Measurements from ENCODE around the gene ADORA2B. TPM values are rescaled to one million over a fixed set of nuclear protein-coding genes. Genes with fewer than 3 reads are reported as not detected.
A peak's percentile ranks its signal among the peaks of the same experiment; 100 is the strongest.

The ADORA2B gene
- total RNA-seq, 6 donors from 2014 or later = 4.2 to 18.8 (median 9.4) TPM

DNA sequence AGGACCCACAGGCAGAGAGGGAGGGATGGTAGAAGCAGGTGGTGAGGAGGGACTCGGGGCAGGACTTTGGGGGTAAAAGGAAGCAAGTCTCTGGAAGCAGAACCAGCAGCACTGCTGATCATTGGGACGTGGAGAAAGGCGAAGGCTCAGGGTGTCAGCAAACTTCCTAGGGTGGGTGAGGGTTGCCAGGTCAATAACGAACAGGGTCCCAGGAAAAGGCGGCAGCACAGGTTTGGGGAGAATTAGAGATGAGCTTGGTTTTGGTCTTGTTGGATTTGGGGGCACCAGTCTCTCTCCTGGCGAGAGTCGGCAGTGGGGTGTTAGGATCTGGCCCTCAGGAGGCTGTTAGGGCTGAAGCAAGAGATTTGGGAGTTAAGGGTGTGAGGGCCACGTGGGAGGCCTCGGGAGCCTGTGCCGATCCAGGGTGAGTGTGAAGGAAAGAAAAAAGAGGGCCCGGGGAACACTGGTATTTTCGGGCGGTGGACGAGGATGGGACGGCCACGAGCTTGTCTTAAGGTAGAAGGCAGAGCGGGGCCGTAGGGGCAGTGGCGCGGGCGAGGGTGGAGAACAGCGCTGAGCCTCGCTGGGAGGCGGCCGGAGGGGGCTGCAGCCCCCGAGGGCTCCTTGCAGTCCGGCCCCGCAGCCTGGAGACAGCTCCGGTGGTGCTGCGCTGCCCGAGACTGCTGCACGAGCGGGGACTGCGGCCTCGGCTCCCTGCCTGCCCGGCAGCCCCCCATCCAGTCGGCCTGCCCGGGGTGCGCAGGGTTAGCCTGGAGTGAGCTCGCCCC lies 765 bp upstream of the ADORA2B start:
- H3K27me3 ChIP-seq = no peaks in the 10 kb centered on the region
- no peaks in the 10 kb centered on the region for H3K36me3 ChIP-seq
- 35 to 36% methylated on average over 25 of the region's 40 CpGs for WGBS, 2 donors
- H3K9me3 ChIP-seq = no peaks in the 10 kb centered on the region
- peak overlapping the region in 2 of 4 donors; percentile 37 to 43 for H3K27ac ChIP-seq
- DNase-seq (no peak), ATAC-seq (ENCODE audit: low FRiP score in 2 of 2) (no peak)
- peaks cover 18 to 44% (median 36%) of the 10 kb centered on the region in 4 donors for H3K4me1 ChIP-seq
- peak overlapping the region; percentile 50 to 63 (median 56) for H3K4me3 ChIP-seq
- TF ChIP-seq POLR2A (IDR thresholded peaks at IDR 0.05) (no peak), POLR2AphosphoS5 (IDR thresholded peaks at IDR 0.05) (no peak), EP300 (IDR thresholded peaks at IDR 0.05) (no peak)
- TF ChIP-seq, protein P1, sequence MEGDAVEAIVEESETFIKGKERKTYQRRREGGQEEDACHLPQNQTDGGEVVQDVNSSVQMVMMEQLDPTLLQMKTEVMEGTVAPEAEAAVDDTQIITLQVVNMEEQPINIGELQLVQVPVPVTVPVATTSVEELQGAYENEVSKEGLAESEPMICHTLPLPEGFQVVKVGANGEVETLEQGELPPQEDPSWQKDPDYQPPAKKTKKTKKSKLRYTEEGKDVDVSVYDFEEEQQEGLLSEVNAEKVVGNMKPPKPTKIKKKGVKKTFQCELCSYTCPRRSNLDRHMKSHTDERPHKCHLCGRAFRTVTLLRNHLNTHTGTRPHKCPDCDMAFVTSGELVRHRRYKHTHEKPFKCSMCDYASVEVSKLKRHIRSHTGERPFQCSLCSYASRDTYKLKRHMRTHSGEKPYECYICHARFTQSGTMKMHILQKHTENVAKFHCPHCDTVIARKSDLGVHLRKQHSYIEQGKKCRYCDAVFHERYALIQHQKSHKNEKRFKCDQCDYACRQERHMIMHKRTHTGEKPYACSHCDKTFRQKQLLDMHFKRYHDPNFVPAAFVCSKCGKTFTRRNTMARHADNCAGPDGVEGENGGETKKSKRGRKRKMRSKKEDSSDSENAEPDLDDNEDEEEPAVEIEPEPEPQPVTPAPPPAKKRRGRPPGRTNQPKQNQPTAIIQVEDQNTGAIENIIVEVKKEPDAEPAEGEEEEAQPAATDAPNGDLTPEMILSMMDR (IDR thresholded peaks at IDR 0.05) = no peak

DNA sequence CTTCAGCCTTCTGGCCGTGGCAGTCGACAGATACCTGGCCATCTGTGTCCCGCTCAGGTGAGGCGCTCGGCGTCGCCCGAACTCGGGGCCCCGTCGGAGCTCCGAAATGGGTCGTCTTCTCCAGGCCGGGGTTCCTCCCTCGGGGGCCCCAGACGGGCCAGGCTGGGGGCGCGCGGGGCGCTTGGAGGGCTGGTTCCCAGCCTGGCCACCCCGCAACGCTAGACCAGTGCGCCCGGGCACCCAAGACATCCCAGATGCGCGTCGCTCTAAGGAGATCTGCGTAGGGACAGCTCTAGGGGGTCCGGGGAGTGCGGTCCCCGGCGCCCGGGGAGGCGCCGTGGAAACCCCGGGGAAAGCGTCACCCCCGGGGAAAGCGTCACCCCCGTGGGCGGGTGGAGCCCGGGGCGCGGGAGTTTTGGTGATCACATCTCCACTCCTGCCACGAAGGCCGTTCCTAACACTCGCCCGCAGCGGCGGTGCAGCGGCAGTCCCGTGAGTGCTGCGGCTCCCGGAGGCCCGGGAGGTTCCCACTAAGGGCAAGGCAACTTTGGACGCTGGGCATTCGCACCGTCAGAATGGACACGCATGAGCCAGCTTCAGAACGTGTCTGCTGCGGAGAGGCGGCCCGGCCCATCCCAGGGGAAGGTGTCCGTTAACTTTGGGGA lies 729 bp downstream of the ADORA2B start:
- H3K4me3 ChIP-seq = peak overlapping the region; percentile 50 to 63 (median 56)
- H3K27ac ChIP-seq = peak overlapping the region in 3 of 4 donors; percentile 23 to 43 (median 37)
- DNase-seq (peak in 1 of 2 donors; percentile 88), ATAC-seq (ENCODE audit: low FRiP score in 2 of 2) (peak; percentile 15 to 36)
- 2 to 23% methylated on average over 5 to 19 of the region's 64 CpGs for WGBS, 2 donors
- TF ChIP-seq POLR2AphosphoS5 (IDR thresholded peaks at IDR 0.05) (no peak), POLR2A (IDR thresholded peaks at IDR 0.05) (no peak), EP300 (IDR thresholded peaks at IDR 0.05) (no peak)
- TF ChIP-seq, protein P1 (IDR thresholded peaks at IDR 0.05) = no peak
- H3K36me3 ChIP-seq = no peaks in the 10 kb centered on the region
- peaks cover 18 to 44% (median 36%) of the 10 kb centered on the region in 4 donors for H3K4me1 ChIP-seq
- H3K9me3 ChIP-seq = no peaks in the 10 kb centered on the region
- no peaks in the 10 kb centered on the region for H3K27me3 ChIP-seq

DNA sequence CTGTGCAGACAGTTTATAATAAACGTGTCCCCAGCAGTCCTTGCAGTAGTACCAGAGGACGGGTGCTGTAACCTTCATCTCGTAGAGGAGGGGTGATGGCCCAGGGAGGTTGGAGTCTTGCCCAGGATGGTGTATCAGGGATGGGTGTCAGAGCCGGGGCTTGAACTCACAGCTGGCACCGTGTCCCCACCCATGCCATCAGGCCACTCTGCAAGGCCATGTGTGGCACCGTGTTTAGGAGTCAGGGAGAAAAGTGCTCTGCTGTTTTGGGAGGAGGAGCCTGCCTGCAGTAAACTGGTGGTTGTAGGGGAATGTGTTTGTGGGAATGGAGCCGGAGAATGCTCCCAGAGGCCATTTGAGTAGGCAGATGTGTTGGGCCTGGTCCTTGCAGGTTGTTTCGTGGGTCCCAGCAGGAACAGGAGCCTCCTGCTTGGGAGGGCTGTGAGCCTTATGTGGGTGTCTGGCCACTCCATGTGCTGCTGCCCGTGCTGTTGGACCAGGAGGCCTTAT lies 1.7 kb downstream of the ADORA2B start:
- Histone ChIP-seq H3K27ac (peak overlapping the region in 1 of 4 donors; percentile 17), H3K4me3 (peak overlapping the region in 3 of 4 donors; percentile 50 to 63 (median 60)), H3K27me3 (no peaks in the 10 kb centered on the region), H3K36me3 (no peaks in the 10 kb centered on the region), H3K9me3 (no peaks in the 10 kb centered on the region), H3K4me1 (peaks cover 18 to 44% (median 36%) of the 10 kb centered on the region in 4 donors)
- WGBS, 2 donors = 42 to 56% methylated on average over 8 to 9 of the region's 9 CpGs
- DNase-seq (peak in 1 of 2 donors; percentile 10), ATAC-seq (ENCODE audit: low FRiP score in 2 of 2) (no peak)
- no peak for TF ChIP-seq EP300 (IDR thresholded peaks at IDR 0.05)
- no peak for TF ChIP-seq POLR2AphosphoS5 (IDR thresholded peaks at IDR 0.05)
- no peak for TF ChIP-seq POLR2A (IDR thresholded peaks at IDR 0.05)
- TF ChIP-seq, protein P1 (IDR thresholded peaks at IDR 0.05) = no peak

DNA sequence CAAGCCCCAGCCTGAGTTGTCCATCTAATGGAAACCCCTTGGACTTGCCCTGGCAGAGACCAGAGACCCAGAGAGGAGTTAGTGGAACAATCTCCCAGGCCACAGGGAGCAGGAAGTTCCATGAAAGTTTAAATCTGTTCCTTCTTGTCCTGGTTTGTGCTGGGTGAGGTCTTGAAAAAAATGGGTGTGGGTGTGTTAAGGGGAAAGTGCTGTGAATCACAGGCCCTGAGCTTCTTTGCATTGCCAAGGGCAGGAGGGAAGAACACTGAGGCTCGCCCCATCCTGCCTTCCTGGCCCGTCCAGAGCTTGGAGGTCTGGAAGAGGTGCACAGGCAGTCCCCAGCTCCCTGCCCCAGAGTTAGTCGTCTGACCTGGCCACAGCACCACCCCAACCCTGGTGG lies 2.3 kb downstream of the ADORA2B start:
- TF ChIP-seq EP300 (IDR thresholded peaks at IDR 0.05) (no peak), POLR2AphosphoS5 (IDR thresholded peaks at IDR 0.05) (no peak), POLR2A (IDR thresholded peaks at IDR 0.05) (no peak)
- TF ChIP-seq, protein P1 (IDR thresholded peaks at IDR 0.05) = no peak
- Histone ChIP-seq H3K4me3 (no peak overlapping the region), H3K4me1 (peaks cover 18 to 44% (median 36%) of the 10 kb centered on the region in 4 donors), H3K36me3 (no peaks in the 10 kb centered on the region), H3K27me3 (no peaks in the 10 kb centered on the region), H3K9me3 (no peaks in the 10 kb centered on the region), H3K27ac (peak overlapping the region in 1 of 4 donors; percentile 24)
- DNase-seq (peak in 1 of 2 donors; percentile 39), ATAC-seq (ENCODE audit: low FRiP score in 2 of 2) (peak in 1 of 2 donors; percentile 25)
- WGBS, 2 donors = 46 to 95% methylated on average over 2 of the region's 3 CpGs
